Lower leg skin (tissue), 4 donors: ENCODE measurements around the gene EEF1AKMT2. TPM values are rescaled to one million over a fixed set of nuclear protein-coding genes. Genes with fewer than 3 reads are reported as not detected.

Source experiments
- DNase-seq, 2 donors: peaks; one replicate each; pipeline ENCODE4 v3.0.0-alpha.2; 2019; ENCODE audit warnings: low spot score in 2 of 2
- H3K4me3 ChIP-seq: fragments of 200-600 bp; sonication (generic); 2 replicates; pipeline ENCODE4 v1.5.1; 2017; ENCODE audit warnings: mild to moderate bottlenecking, low read depth; ENCODE audit not compliant: poor library complexity, severe bottlenecking
- CTCF ChIP-seq, 3 donors: fragments of 450-650 bp; IDR thresholded peaks; one replicate each; pipeline ENCODE4 v1.5.1; 2016; ENCODE audit warnings: antibody characterized with exemption in 3 of 3, mild to moderate bottlenecking in 3 of 3, moderate library complexity in 2 of 3
- POLR2A ChIP-seq, 2 donors: fragments of 450-650 bp; IDR thresholded peaks; one replicate each; pipeline ENCODE4 v1.6.1; 2016 to 2017; ENCODE audit warnings: antibody characterized with exemption in 2 of 2, mild to moderate bottlenecking in 1 of 2, moderate library complexity in 1 of 2
- WGBS, 2 donors: methylation state at CpG; one replicate each; pipeline ENCODE4 v1.1.5; 2018; 5-methylcytosine and 5-hydroxymethylcytosine counted together
- intact Hi-C: fragments of 100-400 bp; cut with DNase I; formaldehyde crosslinking; loops from one replicate; pipeline ENCODE4 v1.15.0; 2023; ENCODE audit warnings: low total_unique reads
- total RNA-seq, 4 donors: library from RNA; depleted of rRNA; stranded (reverse); fragments of >200 nt; gene quantifications; one replicate each; pipeline ENCODE4 v1.1.0, GENCODE V29; 2016

EEF1AKMT2 gene
- total RNA-seq, 4 donors from 2014 or later: 10.6 to 18.8 (median 14.4) TPM

- TF ChIP-seq POLR2A (IDR thresholded peaks at IDR 0.05) (no peak), CTCF (IDR thresholded peaks at IDR 0.05) (no peak)
- WGBS, 2 donors: 98% methylated on average over 2 of the region's 2 CpGs
- DNase-seq: no peak
- intact Hi-C loops: no loop called here
- H3K4me3 ChIP-seq: no peak overlapping the region
Observed at GRCh38 chr10:124768791-124769190, 22.9 kb downstream of the EEF1AKMT2 start.

GRCh38 chr10:124765256-124765655 is 26.4 kb downstream of the EEF1AKMT2 start:
- intact Hi-C loops: no loop called here
- 85 to 91% methylated on average over 2 of the region's 2 CpGs for WGBS, 2 donors
- DNase-seq: no peak
- H3K4me3 ChIP-seq: no peak overlapping the region
- TF ChIP-seq CTCF (IDR thresholded peaks at IDR 0.05) (no peak), POLR2A (IDR thresholded peaks at IDR 0.05) (no peak)

- intact Hi-C loops: no loop called here
Observed at GRCh38 chr10:124763267-124763666, 28.4 kb downstream of the EEF1AKMT2 start.

GRCh38 chr10:124762281-124762680 is 29.4 kb downstream of the EEF1AKMT2 start:
- no peak for DNase-seq
- TF ChIP-seq CTCF (IDR thresholded peaks at IDR 0.05): no peak
- TF ChIP-seq POLR2A (IDR thresholded peaks at IDR 0.05): no peak
- intact Hi-C loops: no loop called here
- H3K4me3 ChIP-seq: no peak overlapping the region
- 91% methylated on average over 5 of the region's 5 CpGs for WGBS, 2 donors

More at GRCh38 chr10:124763267-124763666, 28.4 kb downstream of the EEF1AKMT2 start:
- no peak for TF ChIP-seq POLR2A (IDR thresholded peaks at IDR 0.05)
- TF ChIP-seq CTCF (IDR thresholded peaks at IDR 0.05): no peak
- no peak overlapping the region for H3K4me3 ChIP-seq
- WGBS, 2 donors: 98% methylated on average over 1 of the region's 1 CpG
- no peak for DNase-seq

GRCh38 chr10:124756156-124756903 is 35.4 kb downstream of the EEF1AKMT2 start:
- TF ChIP-seq CTCF (IDR thresholded peaks at IDR 0.05) (no peak), POLR2A (IDR thresholded peaks at IDR 0.05) (no peak)
- no peak overlapping the region for H3K4me3 ChIP-seq
- intact Hi-C loops: no loop called here
- WGBS, 2 donors: 86% methylated on average over 5 of the region's 5 CpGs
- no peak for DNase-seq

GRCh38 chr10:124755581-124755980 is 36.1 kb downstream of the EEF1AKMT2 start:
- no peak overlapping the region for H3K4me3 ChIP-seq
- intact Hi-C loops: no loop called here
- TF ChIP-seq POLR2A (IDR thresholded peaks at IDR 0.05): no peak
- TF ChIP-seq CTCF (IDR thresholded peaks at IDR 0.05): no peak
- 80 to 86% methylated on average over 2 of the region's 2 CpGs for WGBS, 2 donors
- DNase-seq: no peak
